HepG2 (cell line): Measurements from ENCODE around the gene KRT4. TPM values are rescaled to one million over a fixed set of nuclear protein-coding genes. Genes with fewer than 3 reads are reported as not detected.

Source experiments
- ATAC-seq: fragments of 200-7000 bp; cut with Tn5 transposase; 3 replicates; pipeline ENCODE4 v1.9.1; 2020; ENCODE audit warnings: mild to moderate bottlenecking, moderate library complexity
- BruUV-seq: library from RNA; stranded (reverse); fragments of 400-500 nt; replicated peaks from 2 replicates; lab custom pipeline; 2021; lab: Mats Ljungman, UMichigan
- CTCF ChIA-PET: fragments of 300-600 bp; formaldehyde crosslinking; extraction: SDS; loops from one replicate; lab custom pipeline; 2021; ENCODE audit warnings: low total read pairs, inconsistent platforms, low intra/inter-chr PET ratio; lab: Yijun Ruan, JAX
- POLR2A ChIA-PET: fragments of 350-600 bp; sonication (Branson Sonifier 250); formaldehyde crosslinking; loops from one replicate; lab custom pipeline; 2020; ENCODE audit warnings: antibody characterized with exemption, inconsistent platforms; lab: Yijun Ruan, JAX
- DNase-seq: peaks from one replicate; pipeline ENCODE4 v3.0.0-alpha.2; 2015; ENCODE audit warnings: low spot score
- FAIRE-seq: peaks from 3 replicates; lab custom pipeline; 2011; peaks lifted over from hg19 to GRCh38; lab: Jason Lieb, UNC
- H2AFZ ChIP-seq: one replicate; pipeline ENCODE4 v1.6.1; 2011; ENCODE audit warnings: low read length, inconsistent platforms
- H3K27ac ChIP-seq: fragments of 300-600 bp; 3 replicates; pipeline ENCODE4 v1.8.0; 2011; ENCODE audit warnings: mixed run types, mild to moderate bottlenecking, mixed read lengths, low read length, inconsistent platforms; ENCODE audit not compliant: insufficient read depth; ENCODE audit errors: extremely low read length
- H3K27me3 ChIP-seq, 2 experiments: fragments of 200-600 bp in 1 of 2; 2 replicates in 1 of 2; 3 replicates in 1 of 2; pipeline versions ENCODE4 v1.6.0 to v1.8.0; 2011; ENCODE audit warnings: low read length in 2 of 2, mild to moderate bottlenecking in 2 of 2, moderate library complexity in 2 of 2, inconsistent platforms in 1 of 2; ENCODE audit not compliant: insufficient read depth in 2 of 2, control insufficient read depth in 1 of 2
- H3K36me3 ChIP-seq, 2 experiments: fragments of 200-600 bp in 1 of 2; replicated peaks in 1 of 2; 2 replicates in 1 of 2; 3 replicates in 1 of 2; pipeline versions ENCODE4 v1.5.1 to v1.8.0; 2011; ENCODE audit warnings: low read length in 2 of 2, inconsistent platforms in 1 of 2; ENCODE audit not compliant: insufficient read depth in 2 of 2, control insufficient read depth in 1 of 2
- H3K4me1 ChIP-seq: 2 replicates; pipeline ENCODE4 v1.5.1; 2012; ENCODE audit warnings: low read length, inconsistent platforms; ENCODE audit not compliant: insufficient read depth
- H3K4me2 ChIP-seq: 2 replicates; pipeline ENCODE4 v1.6.0; 2011; ENCODE audit warnings: low read depth, low read length, inconsistent platforms
- H3K4me3 ChIP-seq, 3 experiments: fragments of 200-600 bp in 1 of 3; sonication (generic), shearing (Covaris generic) in 1 of 3; replicated peaks in 1 of 3; 2 replicates each; pipeline ENCODE4 v1.5.1; 2011 to 2016; ENCODE audit warnings: low read length in 3 of 3, inconsistent platforms in 2 of 3, low read depth in 2 of 3, mild to moderate bottlenecking in 2 of 3, control low read depth in 1 of 3, mixed read lengths in 1 of 3; ENCODE audit not compliant: insufficient read depth in 1 of 3
- H3K79me2 ChIP-seq: one replicate; pipeline ENCODE4 v1.6.1; 2011; ENCODE audit warnings: low read length, inconsistent platforms; ENCODE audit not compliant: insufficient read depth
- H3K9ac ChIP-seq: 2 replicates; pipeline ENCODE4 v1.6.0; 2011; ENCODE audit warnings: mild to moderate bottlenecking, low read depth, low read length, inconsistent platforms; ENCODE audit not compliant: insufficient read depth
- H3K9me3 ChIP-seq: 2 replicates; pipeline ENCODE4 v1.5.1; 2012; ENCODE audit warnings: mild to moderate bottlenecking, low read length
- H4K20me1 ChIP-seq: 2 replicates; pipeline ENCODE4 v1.6.0; 2011; ENCODE audit warnings: inconsistent platforms, mild to moderate bottlenecking, low read length, moderate library complexity; ENCODE audit not compliant: insufficient read depth
- RORA ChIP-seq: sonication (generic); formaldehyde crosslinking; IDR thresholded peaks from 2 replicates; pipeline ENCODE4 v1.5.0; 2020; ENCODE audit warnings: mild to moderate bottlenecking, missing genetic modification reagents, moderate library complexity
- SMAD3 ChIP-seq: sonication (generic); formaldehyde crosslinking; IDR thresholded peaks from 2 replicates; pipeline ENCODE4 v1.4.0; 2020; ENCODE audit warnings: missing genetic modification reagents
- SNAI1 ChIP-seq: sonication (generic); formaldehyde crosslinking; IDR thresholded peaks from 2 replicates; pipeline ENCODE4 v1.5.0; 2020; ENCODE audit warnings: mild to moderate bottlenecking, missing genetic modification reagents, borderline replicate concordance
- ZFP62 ChIP-seq: sonication (generic); formaldehyde crosslinking; IDR thresholded peaks from 2 replicates; pipeline ENCODE4 v1.4.0; 2020; ENCODE audit warnings: missing genetic modification reagents
- ZNF160 ChIP-seq: sonication (generic); formaldehyde crosslinking; IDR thresholded peaks from 2 replicates; pipeline ENCODE4 v1.8.0; 2022; ENCODE audit warnings: mild to moderate bottlenecking, inconsistent platforms, missing genetic modification reagents
- ZNF260 ChIP-seq: sonication (generic); formaldehyde crosslinking; IDR thresholded peaks from 2 replicates; pipeline ENCODE4 v1.4.0; 2020; ENCODE audit warnings: missing genetic modification reagents, low read depth, mild to moderate bottlenecking, borderline replicate concordance
- ZNF3 ChIP-seq: IDR thresholded peaks from 2 replicates; pipeline ENCODE4 v1.7.0; 2017; ENCODE audit warnings: inconsistent platforms
- ZNF75D ChIP-seq: sonication (generic); formaldehyde crosslinking; IDR thresholded peaks from 2 replicates; pipeline ENCODE4 v1.8.1; 2023; ENCODE audit warnings: missing genetic modification reagents, mild to moderate bottlenecking, borderline replicate concordance
- WGBS: methylation state at CpG from one replicate; pipeline ENCODE4 v1.1.6; 2017; ENCODE audit warnings: low lambda C conversion rate; 5-methylcytosine and 5-hydroxymethylcytosine counted together
- in situ Hi-C: cut with HindIII; loops from 2 replicates; pipeline ENCODE4 v1.10.0; 2017; ENCODE audit warnings: low pct_unique_long_range_greater_than_20kb; ENCODE audit not compliant: extremely low pct_ligation_motif_present
- intact Hi-C: fragments of 100-400 bp; cut with micrococcal nuclease; formaldehyde crosslinking; loops from one replicate; pipeline ENCODE4 v1.10.0; 2022; ENCODE audit not compliant: unreplicated experiment
- polyA plus RNA-seq, 8 experiments: library from polyadenylated mRNA; depleted of rRNA in 3 of 8; stranded (reverse) in 7 of 8; unstranded in 1 of 8; fragments of >200 nt; fragmentation: Illumina TruSeq in 4 of 8; extraction: Trizol in 4 of 8; gene quantifications; 2 replicates each; pipeline versions ENCODE4 v1.2.1 to v1.2.3, GENCODE V29; 2011 to 2016; ENCODE audit warnings: low read depth in 4 of 8, missing spikeins in 1 of 8, mixed read lengths in 1 of 8; ENCODE audit not compliant: insufficient read depth in 1 of 8
- total RNA-seq, 5 experiments: library from RNA; depleted of rRNA; stranded (reverse); fragments of >200 nt; fragmentation: Illumina TruSeq; extraction: Trizol; gene quantifications; 2 replicates each; pipeline ENCODE4 v1.2.3, GENCODE V29; 2016; ENCODE audit warnings: low read depth in 1 of 5

KRT4 gene
- total and polyA plus RNA-seq, 2 of the 13 experiments (the other 11 are each of a cell fraction or from before 2014, with no cell fraction given): not detected

DNA sequence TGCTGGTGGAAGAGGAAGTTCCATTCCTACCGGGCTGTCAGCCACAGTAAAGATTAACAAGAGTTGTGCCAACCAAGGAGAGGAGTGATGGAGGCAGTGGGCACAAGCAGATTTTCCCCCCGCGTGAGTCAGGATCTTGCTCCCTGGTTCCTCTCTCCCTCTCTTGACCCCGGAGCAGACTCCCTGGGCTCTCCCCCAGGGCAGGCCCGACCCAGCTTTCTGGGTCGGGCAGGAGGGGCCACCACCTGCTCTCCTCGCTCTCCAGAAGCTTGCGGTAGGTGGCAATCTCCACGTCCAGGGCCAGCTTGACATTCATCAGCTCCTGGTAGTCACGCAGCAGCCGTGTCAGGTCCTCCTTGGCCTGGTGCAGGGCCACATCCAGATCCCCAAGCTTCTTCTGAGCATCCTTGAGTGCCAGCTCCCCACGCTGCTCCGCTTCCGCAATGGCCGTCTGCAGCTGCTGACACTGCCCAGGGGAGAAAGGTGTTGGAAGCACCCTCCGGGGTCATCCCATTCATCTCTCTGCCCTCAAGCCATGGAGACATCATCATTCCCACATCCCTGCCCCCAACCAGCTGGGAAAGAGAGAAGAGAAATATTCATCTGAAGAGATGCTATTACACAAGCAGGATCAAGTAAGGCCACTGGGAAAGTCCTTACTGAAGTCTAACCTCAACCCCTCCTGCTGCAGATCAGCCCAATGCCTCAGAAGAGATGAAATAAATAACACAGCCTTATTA lies 9.0 kb upstream of the KRT4 start:
- Histone ChIP-seq H3K4me3 (no peak overlapping the region), H2AFZ (no peak overlapping the region), H3K27ac (no peak overlapping the region), H3K9ac (no peak overlapping the region), H3K36me3 (no peaks in the 10 kb centered on the region), H3K27me3 (peaks cover 3 to 44% of the 10 kb centered on the region in 2 experiments; a peak in 4 of 5 replicates), H3K79me2 (no peaks in the 10 kb centered on the region), H3K4me1 (peaks cover 9% of the 10 kb centered on the region), H3K4me2 (no peak overlapping the region), H4K20me1 (no peaks in the 10 kb centered on the region), H3K9me3 (no peaks in the 10 kb centered on the region)
- intact Hi-C loops: no loop called here
- in situ Hi-C loops: no loop called here
- TF ChIP-seq SNAI1 (no peak), RORA (no peak), SMAD3 (CRISPR knock-in tag) (no peak), ZFP62 (CRISPR knock-in tag) (no peak), ZNF160 (CRISPR knock-in tag) (no peak), ZNF260 (no peak), ZNF75D (no peak), ZNF3 (CRISPR knock-in tag) (no peak)
- BruUV-seq: no TSS peak
- WGBS: 4% methylated on average over 2 of the region's 16 CpGs
- no peak for ATAC-seq
- DNase-seq: no peak
- POLR2A ChIA-PET: no interaction called here
- CTCF ChIA-PET: no interaction called here
- FAIRE-seq: no peak
